Stomach (tissue), 4 donors: Measurements from ENCODE around the gene PITPNC1.

ENCODE experiments used
- CTCF ChIP-seq, 7 experiments: fragments of 450-650 bp in 4 of 7; fragments of 200-600 bp in 3 of 7; sonication (generic) in 3 of 7; IDR thresholded peaks; one replicate each; pipeline ENCODE4 v1.5.1; 2016 to 2019; ENCODE audit warnings: antibody characterized with exemption in 7 of 7, control low read depth in 2 of 7, mild to moderate bottlenecking in 1 of 7
- EP300 ChIP-seq: sonication (generic); formaldehyde crosslinking; IDR thresholded peaks from one replicate; pipeline ENCODE4 v1.6.1; 2017; ENCODE audit warnings: antibody characterized with exemption

GRCh38 chr17:67443931-67444595 is 67.0 kb downstream of the PITPNC1 start:
- no peak for TF ChIP-seq CTCF (IDR thresholded peaks at IDR 0.05)
- no peak for TF ChIP-seq EP300
